Measurements from ENCODE around the gene FAM219A.

The FAM219A gene

DNA sequence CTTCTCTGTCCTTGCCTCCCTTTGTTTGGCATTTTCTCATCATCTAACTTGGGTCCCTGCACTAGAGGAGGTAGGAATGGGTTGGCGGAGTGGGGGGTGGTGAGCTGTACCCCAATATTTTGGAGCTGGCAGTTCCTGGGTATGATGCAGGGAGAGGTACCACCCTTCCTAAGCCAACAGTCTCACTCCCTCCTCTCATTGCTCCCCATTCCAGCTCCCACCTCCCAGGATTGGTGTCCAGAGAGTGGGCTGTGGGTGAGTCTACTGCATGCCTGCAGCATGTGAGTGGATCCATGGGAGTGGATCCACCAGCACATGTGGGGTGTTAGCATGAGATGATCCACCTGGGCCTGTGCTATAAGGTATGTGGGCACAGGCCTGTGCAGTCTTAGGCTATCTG lies 59.5 kb downstream of the FAM219A start:
- DNase-seq: no peak

DNA sequence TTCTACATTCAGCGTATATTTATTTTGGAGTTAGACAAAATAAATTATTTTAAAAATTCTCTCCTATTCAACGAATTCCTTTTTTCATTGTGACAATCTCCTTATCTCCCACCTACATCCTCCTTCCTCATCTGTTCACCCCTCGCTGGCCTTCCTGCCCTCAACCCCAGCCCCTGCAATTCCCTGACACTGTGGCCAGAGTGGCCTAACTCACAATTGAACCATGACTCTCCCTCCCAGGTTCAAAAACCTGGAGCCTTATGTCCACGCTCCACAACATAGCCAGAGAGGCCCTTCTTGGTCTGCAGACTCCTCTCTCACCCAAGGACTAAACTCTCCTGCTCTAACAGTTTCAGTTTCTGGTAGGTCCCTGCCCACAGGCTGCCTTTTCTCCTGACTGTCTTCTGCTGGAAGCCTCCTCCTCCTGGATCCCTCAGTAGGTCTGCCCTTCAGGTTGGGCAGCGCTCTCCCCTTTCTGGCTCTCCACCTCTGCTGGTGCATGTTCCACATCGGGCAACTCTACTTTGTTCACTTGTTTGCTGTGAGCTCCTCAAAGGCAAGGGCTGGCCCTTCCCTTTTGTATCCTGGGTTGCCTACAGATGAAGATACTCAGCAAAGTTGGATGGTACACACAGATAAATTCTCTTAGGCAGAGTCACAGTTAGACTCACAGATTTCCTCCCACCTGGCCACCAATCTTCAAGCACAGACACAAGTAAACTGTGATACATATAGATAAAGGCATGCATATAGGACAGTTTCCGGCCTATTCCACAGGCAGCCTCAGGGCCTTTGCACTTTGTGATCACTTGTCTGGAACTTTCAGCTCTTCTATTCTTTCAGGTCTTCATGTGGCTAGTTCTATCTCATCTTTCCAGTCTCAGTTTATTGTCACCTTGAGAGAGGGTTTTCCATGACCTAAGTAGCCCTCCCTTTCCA lies 61.8 kb downstream of the FAM219A start:
- DNase-seq: no peak

DNA sequence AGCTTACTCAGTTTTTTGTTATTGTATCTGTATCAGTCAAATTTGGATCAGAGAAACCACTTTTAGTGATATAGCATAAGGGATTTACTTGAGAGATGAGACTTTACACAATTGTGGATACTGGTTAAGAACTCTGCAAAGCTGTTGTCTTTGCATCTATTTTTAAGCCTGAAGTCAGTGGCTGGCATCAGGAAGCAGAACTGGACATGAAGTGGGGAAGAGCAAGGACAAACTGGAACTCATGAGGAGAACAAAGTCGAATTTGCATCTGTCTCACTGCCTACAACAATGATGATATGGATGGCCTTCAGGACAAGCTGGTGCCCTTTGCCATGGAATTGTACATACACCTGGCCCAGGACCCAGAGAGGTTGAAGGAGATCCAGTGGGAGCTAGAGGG lies 65.9 kb downstream of the FAM219A start:
- DNase-seq: no peak

DNA sequence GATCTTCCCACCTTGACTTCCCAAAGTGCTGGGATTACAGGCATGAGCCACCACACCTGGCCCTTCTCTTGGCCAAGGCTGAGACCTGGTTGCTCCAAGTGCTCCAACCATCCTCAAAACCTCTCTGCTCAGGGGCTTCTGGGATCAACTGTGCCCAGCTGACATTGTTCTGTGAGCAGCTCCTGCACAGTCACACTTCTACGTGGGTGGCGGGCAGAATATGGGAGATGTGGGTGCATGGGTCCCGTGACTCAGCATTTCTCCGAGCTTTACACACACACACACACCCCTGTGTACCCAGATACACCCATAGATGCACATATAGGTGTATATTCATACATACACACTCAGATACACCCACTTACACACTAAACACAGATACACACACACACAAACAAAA lies 71.1 kb downstream of the FAM219A start:
- no peak for DNase-seq

DNA sequence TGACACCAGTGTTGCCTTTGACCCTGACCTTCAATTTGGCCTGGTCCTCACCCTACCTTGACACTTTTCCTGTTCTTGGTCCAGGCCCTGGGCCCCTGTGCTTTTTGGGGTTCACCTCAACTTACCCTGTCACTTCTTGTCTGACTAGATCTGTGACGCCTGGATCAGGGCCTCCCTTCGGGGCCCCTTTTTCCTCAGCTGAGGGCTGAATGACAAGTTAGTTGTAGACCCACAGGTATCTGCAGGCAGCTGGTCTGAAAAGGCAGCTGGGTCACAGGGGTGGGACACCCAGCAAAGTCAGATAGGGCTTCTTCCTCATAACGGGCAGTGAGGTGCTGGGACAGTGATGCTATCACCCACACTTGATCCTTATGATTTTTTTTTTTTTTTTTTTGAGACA lies 71.7 kb downstream of the FAM219A start:
- DNase-seq: no peak

DNA sequence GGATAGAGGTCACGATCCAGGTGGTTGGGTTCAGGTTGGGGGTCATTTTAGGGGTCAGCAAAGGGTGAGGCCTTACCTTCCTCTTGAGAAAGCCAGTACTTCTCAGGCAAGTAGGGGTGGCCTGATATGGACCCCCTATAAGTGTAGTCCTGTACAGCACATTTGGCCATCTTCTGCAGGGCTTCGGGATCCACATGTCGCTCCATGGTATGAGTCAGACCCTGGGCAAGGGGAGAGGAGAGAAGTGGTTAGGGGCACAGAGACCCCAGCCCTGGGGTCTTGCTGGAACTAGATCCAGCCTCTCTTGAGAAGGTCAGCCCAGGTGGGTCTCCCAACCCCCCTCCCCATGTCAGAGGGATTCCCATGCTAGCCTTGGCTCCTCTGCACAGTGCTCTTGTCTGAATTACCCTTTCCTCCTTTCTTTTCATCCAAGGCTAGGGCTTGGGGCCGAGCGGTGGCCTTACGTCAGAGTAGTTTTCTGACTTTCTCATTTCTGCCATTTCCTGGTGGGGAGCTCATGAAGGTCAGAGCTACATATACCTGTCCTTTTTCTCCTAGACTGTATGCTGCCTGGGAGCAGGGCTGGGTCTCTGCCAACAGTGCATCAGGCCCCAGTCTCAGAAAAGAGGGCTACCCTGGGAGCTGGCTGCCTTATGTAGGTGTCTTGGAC lies 72.7 kb downstream of the FAM219A start:
- no peak for DNase-seq

DNA sequence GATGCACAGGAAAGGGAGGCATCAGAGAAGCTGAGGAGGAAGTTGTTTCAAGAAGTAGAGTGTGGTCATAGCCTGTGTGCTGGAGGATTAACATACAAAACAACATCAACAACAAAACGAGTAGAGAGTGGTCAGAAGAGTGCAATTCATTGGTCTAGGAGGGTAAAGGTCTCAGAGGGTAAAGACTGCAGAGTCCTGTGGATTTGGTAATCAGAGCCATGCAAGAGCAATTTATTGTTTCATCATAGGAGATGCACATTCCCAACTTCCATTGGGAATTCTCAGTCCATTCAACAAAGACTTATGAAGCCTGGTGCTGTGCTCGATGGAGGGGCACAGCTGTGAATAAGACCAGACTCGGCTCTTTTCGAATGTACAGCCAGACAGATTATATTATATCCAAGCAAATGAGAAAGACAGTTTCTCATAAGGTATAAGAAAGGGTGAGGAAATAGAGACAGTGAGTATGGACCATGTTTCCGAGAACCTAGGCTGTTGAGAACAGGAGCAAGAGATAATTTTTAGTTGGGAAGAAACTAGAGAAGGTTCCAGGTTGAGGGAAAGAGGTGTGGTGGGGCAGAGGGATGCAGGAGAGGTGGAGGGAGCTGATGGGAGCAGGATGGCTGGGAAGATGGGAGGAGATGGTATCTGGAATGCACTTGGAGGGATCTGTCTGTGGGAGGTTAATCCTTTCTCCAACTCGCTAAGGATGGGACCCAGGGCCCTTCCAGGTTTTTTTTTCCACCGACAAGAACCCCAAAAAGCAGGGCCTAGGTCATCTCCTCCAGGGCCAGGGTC lies 73.8 kb downstream of the FAM219A start:
- DNase-seq: no peak

DNA sequence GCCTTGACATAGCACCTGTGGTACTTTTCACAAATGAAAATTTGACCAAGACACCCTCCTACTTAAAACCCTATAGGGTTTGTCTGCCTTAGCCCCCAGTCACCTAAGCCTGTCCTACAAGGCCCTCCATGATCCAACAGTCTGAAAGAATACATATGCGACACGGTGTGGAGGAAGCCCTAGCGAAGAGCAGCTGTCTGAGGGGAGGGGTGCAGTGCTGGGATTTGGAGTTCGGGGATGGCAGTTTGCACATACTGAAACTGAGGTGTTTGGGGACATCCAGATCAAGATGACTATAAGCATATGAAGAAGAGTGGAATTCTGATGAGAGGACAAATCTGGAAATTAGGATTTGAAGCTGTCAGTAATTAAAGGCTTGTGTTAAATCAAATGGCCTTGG lies 74.5 kb downstream of the FAM219A start:
- DNase-seq: no peak

DNA sequence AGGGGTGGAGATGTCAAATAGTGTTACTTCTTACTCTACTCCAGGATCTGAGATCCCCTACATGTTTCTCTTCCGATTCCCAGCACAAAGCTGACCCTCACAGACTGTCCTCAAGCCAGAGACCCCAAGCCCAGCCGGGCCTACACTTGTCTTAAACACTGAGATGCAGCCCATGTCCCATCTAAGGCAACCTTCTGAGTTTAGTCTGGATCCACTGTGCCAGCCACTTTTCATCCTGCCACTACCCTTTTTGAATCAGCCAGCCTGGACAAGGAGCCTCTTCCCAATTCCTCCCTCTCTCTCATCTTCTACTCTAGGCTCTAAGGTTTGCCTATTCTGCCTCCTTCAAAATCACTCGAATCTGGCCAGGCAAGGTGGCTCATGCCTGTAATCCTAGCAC lies 75.5 kb downstream of the FAM219A start:
- DNase-seq: no peak

DNA sequence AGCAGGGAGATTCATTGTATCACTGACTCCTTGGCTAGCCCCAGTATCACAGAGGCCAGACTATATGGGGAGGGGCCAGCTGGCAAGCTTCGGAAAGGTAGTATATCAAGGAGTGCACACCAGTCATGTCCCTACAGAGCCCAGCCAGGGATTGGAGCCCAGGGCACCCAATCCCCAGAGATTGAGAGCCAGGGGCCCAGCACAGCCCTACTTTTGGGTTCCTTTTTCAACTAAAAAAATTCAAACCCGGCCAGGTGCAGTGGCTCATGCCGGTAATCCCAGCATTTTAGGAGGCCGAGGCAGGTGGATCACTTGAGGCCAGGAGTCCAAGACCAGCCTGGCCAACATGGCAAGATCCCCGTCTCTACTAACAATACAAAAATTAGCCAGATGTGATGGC lies 76.3 kb downstream of the FAM219A start:
- no peak for DNase-seq

DNA sequence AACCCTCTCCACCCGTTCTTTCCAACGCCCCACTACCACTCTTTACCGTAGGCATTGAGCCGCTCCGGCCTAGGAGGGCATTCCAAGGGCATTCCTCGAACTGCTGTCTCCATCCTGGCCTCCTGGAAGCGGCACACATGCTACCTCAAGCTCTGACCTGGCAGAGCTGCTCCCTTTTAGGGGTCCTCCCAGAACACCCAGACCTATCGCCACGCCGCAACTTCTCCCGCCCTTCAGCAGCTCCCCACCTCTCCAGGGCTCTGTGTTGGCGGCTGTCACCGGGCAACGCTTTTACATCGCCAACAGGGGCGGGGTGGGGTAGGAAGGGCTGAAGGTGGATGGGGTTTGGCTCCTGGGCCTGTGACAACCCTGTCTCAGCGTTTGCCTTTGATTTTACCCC lies 77.0 kb downstream of the FAM219A start:
- DNase-seq: peak; percentile 36

DNA sequence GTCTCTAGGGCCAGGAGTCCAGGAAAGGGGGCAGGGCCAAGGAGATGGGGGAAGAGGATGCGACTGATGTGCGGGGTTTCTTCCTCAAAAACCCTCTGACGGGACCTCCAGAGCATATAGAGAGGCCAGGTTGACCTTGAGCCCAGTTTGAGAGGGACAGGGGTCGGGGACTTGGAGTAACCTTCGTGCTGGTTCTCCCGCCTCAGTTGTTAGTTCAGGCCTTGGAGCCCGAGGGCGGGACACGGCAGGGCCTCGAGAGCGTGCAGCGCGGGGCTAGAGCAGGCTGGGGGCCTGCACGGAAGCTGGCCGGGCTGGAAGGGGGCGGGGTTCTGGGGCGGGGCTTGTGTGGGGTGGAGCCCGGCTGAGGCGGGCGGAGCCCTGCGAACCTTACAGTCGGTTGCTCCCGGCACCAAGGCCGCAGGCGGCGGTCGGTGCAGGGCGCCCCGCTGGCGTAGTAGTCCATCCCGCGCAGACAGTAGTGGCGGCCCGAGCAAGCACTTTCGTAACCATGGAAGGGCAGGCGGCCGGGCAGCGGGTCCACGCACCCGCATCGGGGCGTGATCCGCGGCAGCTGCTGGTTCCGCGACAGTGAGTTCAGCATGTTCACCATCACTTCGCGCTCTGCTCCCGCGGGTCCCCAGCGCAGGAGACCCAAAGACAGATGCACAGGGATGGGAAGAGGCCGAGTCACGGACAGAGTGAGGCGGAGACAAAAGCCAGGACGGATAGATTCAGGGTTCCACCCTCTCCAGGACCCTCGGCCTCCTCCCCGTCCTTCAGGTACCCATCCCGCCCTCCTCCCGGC lies 77.7 kb downstream of the FAM219A start:
- peak; percentile 86 for DNase-seq

DNA sequence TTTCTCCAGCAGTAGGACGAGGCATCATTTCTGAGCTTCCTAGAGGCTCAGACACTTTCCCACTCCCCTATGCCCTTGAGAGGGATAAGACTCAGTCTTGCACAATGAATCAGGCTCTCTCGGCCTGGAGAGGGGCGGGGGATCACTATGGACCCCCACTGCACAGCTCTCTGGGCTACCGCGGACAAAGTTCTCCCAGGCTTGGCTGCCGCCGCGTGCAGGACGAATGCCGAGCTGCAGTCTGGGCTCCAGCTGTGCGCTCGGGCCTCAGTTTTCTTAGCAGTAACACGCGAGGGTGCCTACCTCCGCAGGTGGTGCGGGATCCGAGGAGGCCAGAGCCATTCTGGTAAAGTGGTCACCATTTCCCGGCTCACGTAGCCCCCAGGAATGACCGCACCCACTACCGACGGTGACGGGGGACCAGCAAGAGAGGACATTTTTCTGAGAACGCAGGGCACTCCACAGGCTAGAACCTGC lies 78.3 kb downstream of the FAM219A start:
- DNase-seq: peak; percentile 24

DNA sequence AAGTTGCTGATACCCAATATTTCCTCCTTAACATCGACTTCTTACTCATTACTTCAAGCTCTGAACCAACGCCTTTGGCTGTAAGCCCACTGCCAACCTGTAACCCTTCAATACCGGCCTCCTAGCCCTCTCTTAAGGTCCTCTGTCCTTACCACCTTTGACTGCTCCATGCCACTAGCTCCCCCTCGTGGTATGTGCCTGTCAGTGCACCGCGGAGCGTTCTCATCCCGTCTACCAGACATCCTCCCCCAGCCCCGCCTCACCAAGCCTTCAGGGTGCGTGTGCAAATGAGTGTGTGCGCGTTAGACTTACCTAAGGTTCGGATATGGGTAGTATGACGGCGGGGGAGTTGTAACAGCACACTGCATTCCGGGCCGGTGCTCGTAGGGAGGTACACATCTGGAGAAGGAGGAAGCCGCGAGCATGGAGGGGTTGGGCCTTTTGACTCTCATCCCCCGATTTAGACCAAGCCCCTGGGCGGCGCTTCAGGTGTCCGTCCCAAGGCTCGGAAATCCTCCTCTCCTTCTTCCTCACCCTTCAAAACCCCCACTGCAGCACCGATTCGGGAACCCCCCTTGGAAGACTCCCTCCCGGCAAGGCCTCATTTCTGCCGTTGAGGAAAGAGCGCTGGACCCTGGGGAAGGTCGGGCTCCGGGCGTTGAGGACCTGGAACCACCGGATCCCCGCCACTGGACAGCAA lies 78.9 kb downstream of the FAM219A start:
- DNase-seq: peak; percentile 93

DNA sequence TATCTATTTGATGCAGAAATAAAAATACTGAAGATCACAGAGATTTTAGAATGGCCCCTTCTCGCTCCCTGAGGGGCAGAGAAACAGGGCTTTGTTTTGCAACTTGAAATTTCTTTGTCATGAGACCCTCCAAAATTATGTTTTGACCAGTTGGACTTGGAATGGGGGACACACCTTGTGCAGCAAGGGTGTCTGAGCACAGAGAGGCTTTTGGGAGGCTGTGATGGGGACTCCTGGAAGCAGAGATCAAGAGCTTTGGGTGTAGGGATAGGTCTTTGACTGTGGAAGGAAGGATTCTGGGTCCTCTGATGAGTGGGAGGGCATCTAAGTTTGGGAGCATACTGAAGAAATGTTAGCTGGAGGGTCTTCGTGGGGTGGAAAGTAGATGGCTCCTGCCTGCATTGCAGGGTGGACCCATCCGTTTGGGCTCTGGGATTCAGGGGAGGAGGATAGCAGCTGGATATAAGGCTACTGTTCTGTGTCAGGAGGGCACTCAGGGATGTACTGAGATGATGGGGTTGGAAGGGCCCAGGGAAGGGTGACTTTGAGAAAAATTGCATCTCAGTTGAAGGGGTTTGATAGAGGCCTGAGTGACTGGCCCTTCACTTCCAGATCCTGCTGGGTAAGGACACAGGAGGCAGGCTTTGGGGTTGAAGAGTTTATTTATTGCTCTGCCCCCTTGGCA lies 79.9 kb downstream of the FAM219A start:
- DNase-seq: no peak

DNA sequence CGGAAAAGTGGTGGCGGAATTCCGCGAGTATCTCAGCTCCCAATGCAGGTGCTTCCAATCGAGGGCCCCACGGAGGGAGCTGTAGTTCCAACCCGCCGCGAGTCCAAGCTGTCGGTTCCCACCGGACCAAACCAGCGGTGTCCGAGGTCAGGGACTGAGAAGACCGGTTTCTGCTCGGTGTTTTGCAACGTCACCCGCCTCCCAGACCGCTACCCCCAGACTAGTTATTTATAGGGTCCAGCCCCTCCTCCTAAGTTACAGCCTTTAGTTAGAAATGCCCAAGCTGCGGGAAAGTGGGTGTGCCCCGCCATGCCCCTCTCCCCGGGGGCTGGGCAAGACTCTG lies 81.0 kb downstream of the FAM219A start:
- peak; percentile 59 for DNase-seq

DNA sequence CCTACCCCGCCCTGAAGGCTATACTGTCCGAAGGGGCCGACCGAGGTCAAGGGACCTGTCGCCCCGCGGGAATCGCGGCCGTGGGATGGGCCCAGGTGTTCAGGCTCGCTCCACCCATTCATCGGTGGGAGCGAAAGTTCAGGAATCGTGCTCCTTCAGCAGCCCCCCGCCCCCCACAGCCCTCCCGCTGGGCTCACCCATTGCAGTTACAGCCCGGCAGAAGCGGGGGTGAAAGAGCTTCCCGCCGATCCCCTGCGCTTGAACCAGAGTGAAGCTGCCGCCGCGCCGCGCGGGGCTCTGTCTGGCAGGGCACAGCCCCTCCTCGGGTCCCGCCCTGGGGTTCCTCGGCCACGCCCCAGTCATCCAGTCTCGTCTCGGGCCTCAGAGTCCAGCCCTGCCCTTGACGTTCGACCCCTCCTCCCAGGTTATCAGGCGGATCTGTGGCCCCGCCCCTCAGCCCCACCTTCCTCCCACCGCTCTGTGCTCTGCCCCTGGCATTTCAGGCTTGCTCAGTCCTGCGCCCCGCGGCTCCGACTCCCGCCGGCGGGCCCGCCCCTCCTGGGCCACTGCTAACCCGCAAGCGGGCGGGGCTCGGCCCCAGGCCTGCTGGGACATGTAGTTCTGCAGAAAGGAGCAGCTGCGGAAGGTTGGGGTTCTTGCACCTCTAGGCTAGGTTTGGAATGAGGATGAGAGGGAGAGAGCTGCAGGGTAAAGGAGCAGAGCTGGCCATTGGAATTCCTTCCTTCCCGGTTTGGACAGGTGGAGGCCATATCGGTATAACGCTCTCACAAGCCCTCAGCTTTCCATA lies 81.6 kb downstream of the FAM219A start, which contains the start of gene MYORG:
Gene MYORG, minus strand, starts transcription at position 303 of the 808 bp plus-strand sequence. CDS start 3,955 bp downstream, outside the sequence.
- peak; percentile 98 for DNase-seq

DNA sequence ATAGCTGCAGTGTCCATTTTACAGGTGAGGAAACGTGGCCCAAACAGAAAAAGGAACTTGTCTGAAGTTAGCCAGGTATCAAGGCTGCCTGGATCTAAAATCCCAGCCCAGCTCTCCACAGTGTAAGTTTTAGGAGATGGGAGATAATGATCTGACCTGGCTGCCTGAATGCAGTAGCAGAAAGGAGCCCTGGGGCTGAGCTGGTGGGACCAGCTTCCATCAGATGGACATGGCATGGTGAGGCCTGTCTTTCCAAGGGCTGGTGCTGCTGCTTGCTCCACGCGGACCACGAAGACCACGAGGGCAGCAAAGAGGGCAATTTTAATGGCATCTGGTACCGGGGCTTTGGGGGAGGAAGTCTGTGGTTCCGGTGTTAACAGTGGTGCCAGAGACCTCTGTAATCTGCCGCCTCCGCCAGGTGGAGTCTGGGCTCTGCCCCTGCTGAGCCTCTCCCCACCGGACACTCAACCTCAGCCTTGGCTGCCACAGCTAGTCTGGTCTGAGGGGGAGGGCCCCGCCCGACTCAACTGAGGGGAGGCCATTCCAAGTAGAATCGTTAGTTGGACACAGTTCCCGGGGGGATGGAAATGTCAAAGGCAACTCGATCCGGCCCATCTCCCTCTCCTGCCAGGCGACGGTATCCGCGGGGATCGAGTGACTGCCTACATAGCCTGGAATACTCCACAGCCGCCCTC lies 82.3 kb downstream of the FAM219A start:
- DNase-seq: peak; percentile 47

DNA sequence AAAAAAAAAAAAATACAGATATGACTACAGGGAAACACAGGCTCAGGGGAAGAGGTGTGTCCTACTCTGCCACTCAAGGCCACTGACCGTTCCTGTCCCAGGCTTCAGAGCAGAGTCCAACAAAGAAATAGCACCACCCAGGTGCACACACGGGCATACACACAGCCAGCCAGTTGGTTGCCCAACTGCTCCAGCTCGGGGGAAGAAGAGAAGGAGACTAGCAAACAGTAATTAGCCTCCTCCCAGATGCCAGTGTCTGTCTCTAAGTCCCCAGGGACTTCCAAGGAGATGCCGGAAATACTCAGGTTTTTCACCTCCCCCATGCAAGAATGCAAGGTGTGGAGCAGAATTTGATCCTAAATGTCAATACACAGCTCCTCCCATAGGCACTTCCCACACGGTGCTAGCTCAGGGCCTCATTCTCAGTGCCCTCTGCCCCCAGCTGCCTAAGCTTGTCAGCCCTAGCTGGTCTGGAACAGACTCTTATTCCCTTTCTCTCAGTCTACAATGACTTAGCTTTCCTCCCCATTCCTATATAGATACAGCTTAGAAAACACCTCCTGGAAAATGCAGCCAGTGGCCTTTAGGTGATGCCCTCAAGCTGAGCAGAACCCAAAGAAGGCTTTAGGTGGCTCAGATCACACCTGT lies 83.3 kb downstream of the FAM219A start:
- DNase-seq: no peak

Measured in hematopoietic multipotent progenitor cell treated with erythropoietin and hydrocortisone succinate and interleukin-3 and kit ligand, for 6 days (in vitro differentiated cells).